ENCODE measurements around the gene DOK4. TPM values are rescaled to one million over a fixed set of nuclear protein-coding genes. Genes with fewer than 3 reads are reported as not detected.

Gene DOK4
- total and polyA plus RNA-seq, 2 experiments from 2014 or later: 11.4 to 29.1 TPM

- no peak for TF ChIP-seq ZNF331 (CRISPR knock-in tag; IDR thresholded peaks at IDR 0.05; ENCODE audit: low read depth)
Measured at GRCh38 chr16:57485916-57486857, at the start of gene DOK4 (continued).

DNA sequence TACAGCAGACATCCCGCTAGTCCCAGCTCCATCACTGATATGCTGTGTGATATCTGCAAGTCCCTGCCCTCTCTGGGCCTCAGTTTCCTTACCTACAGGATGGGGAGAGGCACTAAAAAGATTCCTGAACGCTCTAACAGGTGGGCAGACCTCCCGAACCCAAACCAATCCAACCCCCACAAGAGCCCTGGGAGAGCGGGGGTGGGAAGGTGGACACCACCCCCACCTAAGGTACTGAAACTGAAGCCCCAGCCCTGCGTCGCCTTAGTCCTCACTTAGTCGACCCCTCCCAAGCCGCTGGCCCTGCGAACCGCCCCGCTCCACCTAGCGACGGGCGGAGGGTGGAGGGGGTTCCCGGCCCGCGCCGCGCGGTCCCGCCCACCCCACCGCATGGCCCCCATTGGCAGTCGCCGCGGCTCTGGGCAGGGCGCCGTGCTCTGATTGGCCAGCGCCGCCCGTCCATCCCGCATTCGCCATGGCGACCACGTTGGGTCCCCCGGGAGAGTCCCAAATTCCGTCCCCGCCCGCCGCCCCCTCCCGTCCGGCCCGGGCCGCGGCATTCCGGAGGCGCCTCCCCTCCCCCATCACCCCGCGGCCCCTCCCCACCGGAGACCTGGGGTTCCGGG lies 49.5 kb upstream of the DOK4 start:
- peak; percentile 94 for DNase-seq (ENCODE audit: low spot score)
- H4K20me1 ChIP-seq (replicated peaks; ENCODE audit: insufficient read depth): peaks cover 9% of the 10 kb centered on the region; the same call in 1 of the 2 replicates
- H3K79me2 ChIP-seq (replicated peaks; ENCODE audit: insufficient read depth): peaks cover 14% of the 10 kb centered on the region
- peaks cover 16% of the 10 kb centered on the region; the same call in 1 of the 2 replicates for H3K27me3 ChIP-seq (ENCODE audit: insufficient read depth)
- 0 out of 2 replicates have a peak, but pooled peaks cover 5% of the 10 kb centered on the region for H3F3A ChIP-seq (replicated peaks; ENCODE audit: low read depth)
- TF ChIP-seq CREB1 (CRISPR knock-in tag; IDR thresholded peaks at IDR 0.05; ENCODE audit: low read depth): peak; percentile 39; the same call in 1 of the 2 replicates
- TF ChIP-seq EZH2 (IDR thresholded peaks at IDR 0.05; ENCODE audit: low read depth, unreplicated experiment): no peak
- TF ChIP-seq POLR2AphosphoS5 (IDR thresholded peaks at IDR 0.05; ENCODE audit: low read depth): peak; percentile 44; the same call in 1 of the 2 replicates
- peak in 1 of 2 experiments; percentile 19; a peak in 1 of 4 replicates for TF ChIP-seq CTCF (conservative IDR thresholded peaks at IDR 0.05; ENCODE audit: low read depth in 2 of 2)
- Mint-ChIP-seq H3K4me3 (peak overlapping the region; percentile 76), H3K27me3 (ENCODE audit: insufficient read depth, low read depth, poor library complexity) (peaks cover 38% of the 10 kb centered on the region), H3K4me1 (peaks cover 54% of the 10 kb centered on the region), H3K27ac (peak overlapping the region; percentile 87), H3K36me3 (ENCODE audit: low read depth) (peaks cover 23% of the 10 kb centered on the region), H3K9me3 (no peaks in the 10 kb centered on the region; the same call in 1 of the 3 replicates)
- no peaks in the 10 kb centered on the region for H3K36me3 ChIP-seq (ENCODE audit: insufficient read depth)
- H3K9me2 ChIP-seq (ENCODE audit: insufficient read depth): no peaks in the 10 kb centered on the region
- peak overlapping the region; percentile 69 for H3K4me3 ChIP-seq
- peak overlapping the region; percentile 90 for H3K27ac ChIP-seq (ENCODE audit: low read depth)
- peak overlapping the region; percentile 92 for H3K4me2 ChIP-seq
- ATAC-seq: peak; percentile 87
- peaks cover 27% of the 10 kb centered on the region for H3K4me1 ChIP-seq (ENCODE audit: insufficient read depth)
- H2AFZ ChIP-seq: no peak overlapping the region

GRCh38 chr16:57534881-57535658 lies 48.8 kb upstream of the DOK4 start:
- peaks cover 26% of the 10 kb centered on the region for H3K36me3 Mint-ChIP-seq (ENCODE audit: low read depth)
- DNase-seq (ENCODE audit: low spot score): no peak
- Histone ChIP-seq H3K27me3 (ENCODE audit: insufficient read depth) (peaks cover 18% of the 10 kb centered on the region; the same call in 1 of the 2 replicates), H3K4me3 (peak overlapping the region; percentile 63; the same call in 1 of the 2 replicates), H2AFZ (no peak overlapping the region), H3K79me2 (replicated peaks; ENCODE audit: insufficient read depth) (peaks cover 15% of the 10 kb centered on the region), H3K36me3 (ENCODE audit: insufficient read depth) (no peaks in the 10 kb centered on the region), H3K4me1 (ENCODE audit: insufficient read depth) (peaks cover 31% of the 10 kb centered on the region), H3K27ac (ENCODE audit: low read depth) (no peak overlapping the region), H3F3A (replicated peaks; ENCODE audit: low read depth) (0 out of 2 replicates have a peak, but pooled peaks cover 5% of the 10 kb centered on the region), H4K20me1 (replicated peaks; ENCODE audit: insufficient read depth) (peaks cover 9% of the 10 kb centered on the region; the same call in 1 of the 2 replicates), H3K4me2 (peak overlapping the region; percentile 85), H3K9me2 (ENCODE audit: insufficient read depth) (no peaks in the 10 kb centered on the region)
- H3K4me1 Mint-ChIP-seq: peaks cover 58% of the 10 kb centered on the region
- H3K27me3 Mint-ChIP-seq (ENCODE audit: insufficient read depth, low read depth, poor library complexity): peaks cover 39% of the 10 kb centered on the region
- ATAC-seq: no peak
- peak overlapping the region; percentile 76; the same call in 2 of the 3 replicates for H3K4me3 Mint-ChIP-seq
- H3K9me3 Mint-ChIP-seq: no peaks in the 10 kb centered on the region; the same call in 1 of the 3 replicates
- H3K27ac Mint-ChIP-seq: no peak overlapping the region
- no peak for TF ChIP-seq NANOG (IDR thresholded peaks at IDR 0.05; ENCODE audit: borderline replicate concordance)
- TF ChIP-seq EZH2 (IDR thresholded peaks at IDR 0.05; ENCODE audit: low read depth, unreplicated experiment): no peak
- no peak for TF ChIP-seq ZNF462 (CRISPR knock-in tag; IDR thresholded peaks at IDR 0.05)
